Stimulated activated CD8-positive, alpha-beta memory T cell treated with anti-CD3 and anti-CD28 coated beads, Interleukin-7, amount 100 ng/mL, for 48 hours (primary cell): ENCODE data around the gene RAB6A.
"Not testable (repeated sequence)": the region's sequence is repeated elsewhere in the genome, so short reads cannot be mapped to it uniquely, and the experiment has no call there.

Source experiments
- DNase-seq, 2 donors: peaks; one replicate each; pipeline ENCODE4 v3.0.0-alpha.2; 2020; ENCODE audit warnings: low read depth in 1 of 2; ENCODE audit errors: extremely low read depth in 1 of 2

Gene RAB6A

DNA sequence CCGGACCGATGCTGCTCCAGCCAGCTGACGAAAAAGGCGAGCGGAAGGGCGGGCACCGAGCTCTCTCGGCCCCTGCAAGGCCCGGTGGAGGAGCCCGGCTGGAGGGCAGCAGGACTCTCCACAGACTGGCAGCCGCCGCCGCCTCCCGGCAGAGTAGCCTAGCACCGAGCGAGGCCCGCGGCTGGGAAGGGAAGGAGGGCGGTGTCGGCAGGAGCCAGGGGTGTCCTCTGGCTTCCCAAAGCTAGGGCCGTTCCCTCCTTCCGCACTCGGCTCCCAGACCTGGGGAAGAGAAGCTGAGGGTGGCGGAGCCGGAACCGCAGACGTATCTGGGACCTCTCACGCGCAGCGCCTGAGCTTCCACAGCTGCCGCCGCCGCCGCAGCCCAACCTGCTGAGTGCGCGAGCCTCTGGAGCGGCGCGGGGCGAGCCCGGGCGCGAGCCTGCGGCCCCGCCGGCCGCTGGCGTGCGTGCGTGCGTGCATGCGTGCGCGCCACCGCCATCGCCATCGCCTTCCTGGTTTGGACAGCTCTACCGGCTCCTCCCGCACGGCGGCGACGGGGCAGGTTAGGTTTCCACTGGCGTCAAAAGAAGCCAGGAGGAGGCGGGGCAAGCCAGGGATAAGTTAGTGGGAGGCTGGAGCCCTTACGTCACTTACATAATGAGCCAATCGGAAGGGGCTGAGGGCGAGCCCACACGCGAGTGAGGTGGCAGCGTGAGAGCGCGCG is at the start of gene RAB6A:
Gene RAB6A (minus strand): TSS at position 396 of the 724 bp plus-strand sequence. CDS start 439 bp downstream, outside the sequence.
- peak; percentile 98 to 100 for DNase-seq

DNA sequence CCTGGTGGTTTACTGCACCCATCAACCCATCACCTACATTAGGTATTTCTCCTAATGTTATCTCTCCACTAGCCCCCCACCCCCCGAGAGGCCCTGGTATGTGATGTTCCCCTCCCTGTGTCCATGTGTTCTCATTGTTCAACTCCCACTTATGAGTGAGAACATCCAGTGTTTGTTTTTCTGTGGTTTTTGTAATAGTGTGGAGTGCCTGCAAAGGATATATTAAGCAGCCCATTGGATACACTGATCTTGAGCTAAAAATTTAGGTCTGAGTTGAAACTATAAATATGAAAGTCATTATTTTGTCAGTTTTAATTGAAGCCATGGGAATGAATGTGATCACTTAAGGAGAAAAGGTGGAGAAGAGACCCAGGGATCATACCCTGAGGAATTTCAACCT is 49.8 kb upstream of the RAB6A start:
- no peak for DNase-seq

DNA sequence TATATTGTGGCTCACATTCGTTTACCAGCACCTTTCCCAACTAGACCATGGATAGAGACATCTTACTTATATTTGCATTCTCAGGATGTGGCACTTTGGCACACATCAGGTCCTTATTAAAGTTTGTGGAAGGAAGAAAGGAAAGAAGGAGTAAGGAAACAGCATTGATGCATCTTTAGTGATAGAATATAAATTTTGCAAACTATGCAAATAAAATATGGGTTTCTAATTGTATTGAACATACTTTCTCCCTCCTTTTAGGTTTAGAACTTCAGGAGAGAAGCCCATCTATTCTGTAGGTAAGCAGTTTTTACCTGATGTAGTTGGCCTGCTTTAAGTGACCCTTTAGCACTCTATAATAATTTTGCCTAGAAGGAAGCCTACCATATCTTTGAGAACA is 47.2 kb upstream of the RAB6A start:
- DNase-seq, result no peak

DNA sequence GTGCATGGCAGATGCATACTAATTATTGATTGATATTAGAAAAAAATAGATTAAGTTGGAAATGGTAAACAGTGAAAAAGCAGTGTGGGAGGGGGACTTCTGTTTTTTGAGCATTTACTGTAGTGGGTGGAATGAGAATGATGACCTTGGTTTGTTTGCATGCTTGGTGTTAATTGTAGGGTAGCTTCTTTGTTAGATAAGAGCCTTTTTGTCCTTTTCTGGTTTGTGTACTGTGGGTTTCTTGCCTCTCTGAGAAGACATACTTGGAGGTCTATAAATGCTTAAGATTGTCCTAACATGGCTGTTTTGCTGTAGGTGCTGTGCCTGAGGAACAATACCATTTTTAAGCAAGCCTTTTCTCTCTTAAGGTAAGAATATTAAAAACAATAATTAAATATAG is 43.8 kb upstream of the RAB6A start:
- DNase-seq, result no peak

DNA sequence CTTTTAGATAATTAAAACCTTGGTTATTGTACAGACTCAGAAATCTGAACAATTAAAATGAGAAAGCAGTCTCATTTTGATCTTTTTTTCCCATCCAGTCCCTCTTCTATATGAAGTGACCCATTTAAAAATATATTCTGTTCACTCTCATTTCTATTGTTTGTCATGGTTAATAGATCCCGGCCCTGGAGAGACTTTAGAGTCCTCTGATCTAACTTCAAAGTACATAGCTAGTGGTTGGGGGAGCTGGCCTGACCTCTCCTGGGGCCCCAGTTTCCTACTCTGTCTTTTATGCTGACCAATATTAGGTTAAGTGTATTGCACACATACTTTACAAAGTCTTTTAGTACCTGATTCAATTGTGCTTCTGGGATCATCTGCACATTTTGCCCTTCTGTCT is 40.3 kb upstream of the RAB6A start:
- no peak for DNase-seq

DNA sequence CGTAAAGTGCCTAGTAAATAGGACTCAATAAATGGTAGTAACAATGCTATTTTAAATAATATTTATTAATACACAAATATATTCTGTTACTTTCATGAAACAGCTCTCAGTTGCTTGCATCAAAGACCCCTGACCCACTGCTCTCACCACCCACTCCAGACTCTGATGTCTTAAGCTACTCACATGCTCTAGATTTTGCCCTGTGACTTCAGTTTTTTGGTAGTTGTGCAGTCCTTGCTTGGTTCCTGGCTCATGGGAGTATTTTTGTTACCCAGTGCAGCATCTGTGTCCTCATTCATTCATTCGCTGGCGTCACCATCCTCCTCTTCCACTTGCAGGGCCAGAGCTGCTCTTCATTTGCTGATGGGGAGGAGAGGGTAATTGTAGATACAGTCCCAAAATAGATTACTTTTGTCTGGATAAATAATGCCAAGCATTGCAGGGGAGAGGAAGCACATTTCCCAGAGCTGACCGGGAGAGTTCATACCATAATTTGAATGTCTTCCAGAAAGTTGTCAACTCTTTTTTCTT is 39.5 kb upstream of the RAB6A start:
- DNase-seq, result no peak

DNA sequence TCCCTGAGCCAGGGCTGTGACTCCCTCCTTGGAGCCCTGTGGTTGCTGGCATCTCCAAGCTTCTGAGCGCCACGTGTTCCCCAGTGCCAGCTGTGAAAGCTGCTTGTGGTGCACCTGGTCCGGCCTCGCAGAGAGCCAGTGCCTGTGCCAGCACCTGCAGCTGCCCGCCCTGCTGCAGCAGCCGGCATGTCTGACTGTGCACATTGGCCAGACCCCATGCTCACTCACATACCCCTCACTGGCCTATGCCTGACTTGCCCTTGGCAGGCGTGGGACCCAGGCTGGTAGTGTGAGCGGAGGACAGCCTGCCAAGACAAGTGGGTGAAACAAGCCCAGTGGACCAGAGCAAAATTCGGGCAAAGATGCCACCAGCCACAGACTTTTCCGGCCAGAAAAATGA is 36.6 kb upstream of the RAB6A start:
- DNase-seq, result no peak

DNA sequence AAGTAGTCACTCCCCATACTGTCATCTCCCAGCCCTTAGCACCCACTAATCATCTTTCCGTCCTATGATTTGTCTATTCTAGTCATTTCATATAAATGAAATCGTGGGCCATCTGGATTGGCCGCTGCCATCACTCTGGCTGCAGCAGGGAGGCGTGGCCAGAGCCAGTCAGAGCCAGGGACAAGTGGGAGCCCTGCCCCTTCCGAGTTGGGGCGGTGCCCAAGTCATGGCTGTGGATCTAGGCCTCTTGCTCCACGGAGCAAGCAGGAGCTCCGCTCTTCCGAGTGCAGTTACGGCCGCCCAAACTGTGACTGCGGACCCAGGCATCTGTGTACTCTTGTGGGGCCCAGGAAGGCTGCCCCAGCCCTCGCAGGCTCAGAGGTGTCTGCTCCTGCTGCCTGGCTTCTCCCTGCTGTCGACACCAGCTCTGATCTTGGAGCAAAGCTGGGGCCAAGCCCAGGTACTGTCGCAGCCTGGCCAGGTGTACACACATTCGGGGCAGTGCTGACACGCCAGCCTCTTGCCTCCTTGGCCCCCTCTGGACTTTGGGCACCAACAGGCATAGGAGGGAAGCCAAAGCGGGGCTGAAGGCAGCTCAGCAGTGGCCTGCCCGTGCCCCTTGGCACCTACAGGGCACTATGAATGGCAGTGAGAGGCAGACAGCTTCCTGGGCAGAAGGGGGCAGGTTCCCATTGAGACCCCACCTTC is 35.2 kb upstream of the RAB6A start:
- no peak for DNase-seq

DNA sequence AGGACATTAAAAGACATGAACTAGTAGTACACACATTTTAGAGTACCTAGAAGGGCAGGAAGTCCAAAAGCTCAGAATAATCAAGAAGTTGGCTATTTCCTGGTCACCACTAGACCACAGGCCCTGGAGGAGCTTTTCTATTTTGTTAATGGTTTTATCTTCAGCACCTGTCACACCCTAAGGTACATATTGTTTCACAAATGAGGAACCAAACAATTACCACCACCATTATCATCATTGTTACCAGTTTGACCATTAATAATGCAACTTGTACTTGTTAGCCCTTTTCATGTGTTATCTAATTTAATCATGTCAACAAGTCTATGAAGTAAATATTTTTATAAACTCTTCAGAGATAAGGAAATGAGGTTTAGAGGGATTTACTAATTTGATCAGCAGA is 31.7 kb upstream of the RAB6A start:
- DNase-seq, result no peak

DNA sequence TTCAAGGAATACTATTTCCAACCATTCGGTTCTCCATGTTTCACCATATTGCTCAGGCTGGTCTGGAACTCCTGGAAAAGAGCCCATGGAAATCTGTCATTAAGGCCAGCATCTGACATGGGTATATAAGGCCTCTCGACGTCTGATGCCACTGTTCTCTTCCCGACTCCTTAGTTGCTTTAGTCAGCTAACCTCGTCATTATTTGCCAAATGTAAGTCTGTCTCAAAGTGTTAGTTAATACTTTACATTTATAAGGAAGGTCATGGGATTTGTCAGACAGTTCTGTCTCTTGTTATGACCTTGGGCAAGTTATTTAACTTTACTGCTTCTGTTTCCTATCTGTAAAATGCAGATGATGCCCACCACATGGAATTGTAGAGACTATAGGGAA is 28.4 kb upstream of the RAB6A start:
- DNase-seq, result no peak

DNA sequence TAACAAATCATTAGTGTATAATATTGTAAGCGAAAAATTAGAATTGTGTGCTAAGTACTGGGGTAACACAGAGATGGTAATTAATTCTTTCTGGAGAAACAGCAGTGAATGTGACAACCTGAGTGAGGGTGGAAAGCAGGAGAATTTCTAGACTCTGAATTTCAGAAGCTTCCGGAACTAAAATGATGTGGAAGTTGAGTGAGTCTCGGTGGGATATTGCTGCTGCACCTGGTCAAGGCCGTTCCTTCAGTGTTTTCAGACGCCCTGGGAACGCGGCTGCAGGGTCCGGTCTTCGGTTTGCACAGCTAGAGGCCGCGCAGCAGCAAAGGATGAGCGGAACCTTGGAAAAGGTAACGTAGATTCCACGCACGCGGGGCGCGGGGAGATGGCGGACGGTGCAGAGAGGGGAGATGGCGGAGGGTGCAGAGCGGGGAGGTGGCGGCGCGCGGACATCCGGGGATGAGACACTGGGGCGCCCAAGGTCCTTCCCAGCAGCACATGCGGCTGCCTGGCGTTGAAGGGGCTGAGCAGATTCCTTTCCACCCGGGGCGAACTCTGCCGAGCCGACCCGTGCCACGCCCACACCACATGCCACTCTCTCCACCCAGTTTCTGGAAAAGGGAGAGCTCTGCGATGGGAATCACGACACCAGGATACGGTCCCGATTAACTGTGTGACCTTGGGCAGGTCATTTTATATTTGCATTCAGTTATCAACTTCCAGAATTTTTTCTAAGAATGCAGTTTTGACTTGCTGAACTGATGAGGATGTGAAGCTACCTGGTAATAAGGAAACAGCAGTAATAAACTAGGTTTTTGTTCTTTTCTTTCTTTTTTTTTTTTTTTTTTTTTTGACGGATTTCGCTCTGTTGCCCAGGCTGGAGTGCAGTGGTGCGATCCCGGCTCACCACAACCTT is 27.0 kb upstream of the RAB6A start, which contains the start of gene MRPL48:
Gene MRPL48 (plus strand): TSS at position 232 of the 916 bp plus-strand sequence. CDS start 98 bp downstream, at position 330.
- peak; percentile 78 to 87 for DNase-seq

DNA sequence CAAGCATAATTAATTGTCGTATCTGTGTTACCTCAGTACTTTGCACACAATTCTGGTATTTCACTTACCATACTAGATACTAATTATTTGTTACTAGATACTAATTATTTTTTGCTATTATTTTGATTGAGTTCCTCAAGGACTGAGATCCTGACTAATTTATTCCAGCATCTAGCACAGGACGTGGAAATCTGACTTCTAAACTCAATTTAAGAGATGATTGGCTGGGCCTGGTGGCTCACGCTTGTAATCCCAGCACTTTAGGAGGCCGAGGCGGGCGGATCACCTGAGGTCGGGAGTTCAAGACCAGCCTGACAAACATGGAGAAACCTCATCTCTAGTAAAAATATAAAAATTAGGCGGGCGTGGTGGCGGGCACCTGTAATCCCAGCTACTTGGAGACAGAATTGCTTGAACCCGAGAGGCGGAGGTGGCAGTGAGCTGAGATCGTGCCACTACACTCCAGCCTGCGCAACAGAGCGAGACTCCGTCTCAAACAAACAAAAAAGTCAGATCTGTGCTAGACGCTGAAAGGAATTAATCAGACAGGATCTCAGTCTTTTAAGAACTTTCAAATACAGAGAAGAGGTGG is 26.3 kb upstream of the RAB6A start:
- DNase-seq, result no peak

DNA sequence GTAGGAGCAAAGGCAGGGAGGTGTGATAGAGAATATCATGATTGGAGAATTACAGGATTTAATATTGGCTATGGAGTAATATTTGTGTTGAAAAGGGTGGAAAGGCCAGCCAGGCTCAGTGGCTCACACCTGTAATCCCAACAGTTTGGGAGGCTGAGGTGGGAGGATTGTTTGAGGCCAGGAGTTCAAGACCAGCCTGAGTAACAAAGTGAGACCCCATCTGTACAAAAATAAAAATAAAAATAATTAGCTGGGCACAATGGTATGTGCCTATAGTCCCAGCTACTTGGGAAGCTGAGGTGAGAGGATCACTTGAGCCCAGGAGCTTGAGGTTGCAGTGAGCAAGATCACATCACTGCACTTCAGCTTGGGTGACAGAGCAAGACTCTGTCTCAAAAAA is 24.6 kb upstream of the RAB6A start:
- not testable (repeated sequence) for DNase-seq

DNA sequence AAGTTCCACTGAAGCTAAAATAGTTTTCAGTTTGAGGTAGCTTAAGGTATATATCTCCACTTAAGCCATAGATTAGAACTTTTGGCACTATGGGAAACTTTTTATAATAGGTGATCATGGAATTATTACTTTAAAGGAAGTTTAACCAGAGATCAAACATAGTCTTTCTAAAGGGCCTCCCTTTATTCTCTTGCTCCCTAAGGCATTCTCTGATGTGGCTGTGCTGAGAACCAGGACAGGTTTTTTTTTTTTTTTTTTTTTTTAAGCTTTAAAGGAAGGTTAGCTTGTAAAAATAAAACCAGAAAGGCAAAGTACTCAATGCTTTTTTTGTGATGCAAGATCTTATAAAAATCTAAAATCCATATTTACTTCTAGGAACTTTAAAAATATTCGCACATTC is 23.9 kb upstream of the RAB6A start:
- DNase-seq, result no peak

DNA sequence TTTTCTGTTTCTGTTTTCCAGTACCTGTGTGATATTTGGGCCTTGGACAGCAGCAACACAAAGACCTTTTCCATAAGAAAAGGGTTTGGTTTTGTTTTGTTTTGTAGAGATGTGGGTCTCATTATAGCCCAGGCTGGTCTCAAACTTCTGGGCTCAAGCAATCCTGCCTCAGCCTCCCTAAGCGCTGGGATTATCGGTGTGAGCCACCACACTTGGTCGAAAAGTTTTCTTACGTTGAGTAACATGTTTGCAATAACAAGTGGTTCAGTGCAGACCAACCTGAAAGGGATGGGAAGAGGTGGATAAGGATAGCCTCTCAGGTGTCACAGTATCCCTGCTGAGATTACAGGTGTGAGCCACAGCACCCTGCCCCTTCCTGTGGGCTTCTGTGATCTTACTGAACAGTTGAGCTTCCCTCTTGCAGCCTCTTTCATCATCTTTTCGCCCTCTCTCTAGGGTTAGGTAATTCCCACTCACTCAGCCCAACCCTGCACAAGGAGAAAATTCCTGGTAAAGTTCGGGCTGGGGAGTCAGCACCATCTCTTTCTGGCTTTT is 23.3 kb upstream of the RAB6A start:
- DNase-seq, result no peak

DNA sequence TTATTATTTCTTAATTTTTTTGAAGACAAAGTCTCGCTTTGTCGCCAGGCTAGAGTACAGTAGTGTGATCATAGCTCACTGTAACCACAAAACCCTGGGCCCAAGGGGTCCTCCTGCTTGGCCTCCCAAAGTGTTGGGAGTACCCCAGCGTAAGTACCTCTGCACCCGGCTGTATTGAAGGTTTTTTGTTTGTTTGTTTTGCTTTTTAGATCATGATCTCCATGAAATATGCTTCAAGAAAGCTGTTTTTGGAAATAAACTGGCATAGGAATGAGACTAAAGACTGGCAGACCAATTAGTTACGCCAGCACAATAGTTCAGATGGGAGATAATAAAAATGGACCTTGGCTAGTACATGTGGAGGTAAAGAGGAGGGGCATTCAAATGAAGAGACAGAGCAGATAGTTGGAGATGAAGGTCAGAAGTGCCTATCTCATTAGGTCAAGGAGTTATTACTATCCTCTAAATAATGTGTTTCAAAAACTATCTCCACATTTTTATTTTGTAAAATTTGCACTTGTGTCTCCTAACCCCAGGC is 22.7 kb upstream of the RAB6A start:
- DNase-seq, result no peak

DNA sequence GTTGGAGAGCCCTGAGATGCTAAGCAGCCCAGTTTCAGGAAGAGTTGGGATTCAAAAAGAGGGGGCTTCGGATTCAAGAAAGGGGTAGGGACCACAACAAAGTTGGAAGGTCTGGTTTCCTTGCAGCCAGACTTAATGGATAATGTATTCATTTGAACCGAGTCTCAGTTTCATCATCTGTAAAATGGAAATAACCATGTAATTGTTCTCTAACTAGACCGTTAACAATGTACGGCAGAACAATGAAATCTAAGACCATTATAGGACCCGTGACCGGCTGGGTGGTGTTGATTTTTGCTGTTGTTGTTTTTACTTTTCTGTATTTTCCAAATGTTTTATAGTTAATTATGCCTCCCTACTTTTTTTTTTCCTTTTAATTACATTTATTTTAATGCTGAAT is 20.4 kb upstream of the RAB6A start:
- no peak for DNase-seq

DNA sequence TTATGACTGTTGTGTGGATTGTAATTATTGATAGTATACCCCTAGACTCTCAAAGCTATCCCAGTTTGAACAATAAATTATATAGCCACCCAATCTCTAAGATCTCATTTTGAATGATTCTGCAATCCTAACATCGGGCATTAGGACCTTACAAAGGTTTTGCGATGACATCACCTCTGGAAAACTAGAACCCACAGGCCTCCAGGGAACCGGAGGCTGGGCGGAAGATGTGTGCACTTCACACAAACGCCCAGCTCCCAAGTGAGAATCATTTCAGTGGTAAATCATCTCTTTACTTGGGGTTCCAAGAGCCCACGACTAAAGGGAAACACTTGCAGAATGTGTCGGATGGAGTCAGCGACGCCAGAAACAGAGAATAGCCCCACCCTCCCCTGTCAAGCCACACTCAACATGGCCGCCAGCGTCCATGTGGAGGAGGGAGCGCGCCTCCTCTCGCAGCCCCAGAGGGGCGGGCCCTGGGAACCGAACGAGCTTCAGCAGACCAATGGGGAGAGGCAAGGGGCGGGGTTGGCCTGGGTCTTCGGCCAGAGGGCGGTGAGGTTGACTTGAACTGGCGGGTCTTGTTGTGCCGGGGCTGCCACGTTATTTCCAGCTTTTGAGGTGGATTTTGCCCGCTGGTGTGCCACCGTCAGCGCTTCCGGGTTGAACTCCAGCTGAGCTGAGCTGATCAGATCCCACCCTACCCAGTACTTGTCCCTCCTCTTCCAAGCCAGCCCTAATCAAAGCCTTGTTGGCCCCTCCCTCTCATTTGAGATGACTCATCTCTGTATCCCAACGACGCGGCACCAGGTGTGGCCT is 18.4 kb upstream of the RAB6A start:
- DNase-seq, result peak; percentile 96 to 100

DNA sequence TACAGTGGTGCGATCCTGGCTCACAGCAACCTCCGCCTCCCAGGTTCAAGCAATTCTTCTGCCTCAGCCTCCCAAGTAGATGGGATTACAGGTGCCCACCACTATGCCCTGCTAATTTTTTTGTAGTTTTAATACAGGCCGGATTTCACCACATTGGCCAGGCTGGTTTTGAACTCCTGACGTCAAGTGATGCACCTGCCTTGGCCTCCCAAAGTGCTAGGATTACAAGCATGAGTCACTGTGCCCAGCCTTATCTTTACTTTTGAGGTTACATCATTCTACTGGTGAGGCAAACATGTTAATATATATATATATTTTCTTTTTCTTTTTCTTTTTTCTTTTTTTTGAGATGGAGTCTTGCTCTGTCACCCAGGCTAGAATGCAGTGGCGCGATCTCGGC is 9.9 kb upstream of the RAB6A start:
- not testable (repeated sequence) for DNase-seq
